Memory B cell (primary cell): ENCODE data around the gene NAP1L1.
A peak's percentile ranks its signal among the peaks of the same experiment; 100 is the strongest.

Experiments
- ATAC-seq: fragments of 150-1000 bp; cut with Tn5 transposase; 2 replicates; pipeline ENCODE4 v1.10.0; 2021; ENCODE audit warnings: low read depth, mild to moderate bottlenecking, moderate library complexity
- DNase-seq, 2 donors: peaks; one replicate each; pipeline ENCODE4 v3.0.0; 2022; ENCODE audit warnings: low spot score in 2 of 2
- H3K27ac Mint-ChIP-seq: one replicate; pipeline ENCODE4 v1.8.0; 2022; ENCODE audit warnings: mild to moderate bottlenecking, moderate library complexity, mixed read lengths
- H3K27me3 Mint-ChIP-seq: one replicate; pipeline ENCODE4 v1.8.0; 2022; ENCODE audit warnings: mixed read lengths
- H3K36me3 Mint-ChIP-seq: one replicate; pipeline ENCODE4 v1.8.0; 2022; ENCODE audit warnings: mild to moderate bottlenecking, mixed read lengths
- H3K4me1 Mint-ChIP-seq: one replicate; pipeline ENCODE4 v1.8.0; 2022; ENCODE audit warnings: mixed read lengths
- H3K4me3 Mint-ChIP-seq: one replicate; pipeline ENCODE4 v1.8.0; 2022; ENCODE audit warnings: mild to moderate bottlenecking, moderate library complexity, mixed read lengths
- H3K9me3 Mint-ChIP-seq: one replicate; pipeline ENCODE4 v1.8.0; 2022; ENCODE audit warnings: mixed read lengths

Gene NAP1L1

DNA sequence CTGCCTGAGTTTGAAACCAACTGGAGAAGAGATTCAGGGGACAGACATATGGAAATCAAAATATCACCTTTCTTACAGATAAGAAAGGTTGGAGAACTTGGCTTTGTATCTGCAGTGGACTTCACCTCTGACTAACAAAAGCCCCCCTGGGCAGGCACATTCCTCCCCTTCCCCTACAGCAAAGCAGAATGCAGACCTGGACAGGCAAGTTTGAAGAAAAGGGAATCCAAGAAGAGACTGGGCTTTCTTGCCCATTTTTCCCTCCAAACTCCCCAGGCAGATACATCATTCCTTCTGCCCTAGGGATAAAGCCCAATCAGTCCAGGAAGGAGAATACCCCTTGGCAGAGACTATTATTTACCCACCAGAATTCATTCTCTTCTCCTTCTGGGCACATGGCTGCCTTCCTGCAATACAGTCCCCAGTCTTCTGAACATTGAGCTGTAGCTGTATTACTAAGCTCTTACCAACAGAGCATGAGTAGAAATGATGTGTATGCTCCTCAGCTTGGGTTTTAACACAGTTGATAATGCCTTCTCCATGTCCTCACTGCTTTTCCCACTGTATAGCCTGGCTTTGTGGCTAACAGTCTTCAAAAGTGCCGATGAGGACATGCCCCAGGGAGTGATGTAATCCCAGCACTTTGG is 17.4 kb upstream of the NAP1L1 start:
- H3K9me3 Mint-ChIP-seq = no peaks in the 10 kb centered on the region
- ATAC-seq = no peak
- no peak for DNase-seq
- H3K36me3 Mint-ChIP-seq = no peaks in the 10 kb centered on the region
- H3K4me1 Mint-ChIP-seq = no peaks in the 10 kb centered on the region
- no peak overlapping the region for H3K4me3 Mint-ChIP-seq
- no peak overlapping the region for H3K27ac Mint-ChIP-seq
- H3K27me3 Mint-ChIP-seq = peaks cover 4% of the 10 kb centered on the region

GRCh38 chr12:76096079-76096646 is 11.7 kb upstream of the NAP1L1 start:
- Mint-ChIP-seq H3K27me3 (peaks cover 2% of the 10 kb centered on the region), H3K36me3 (no peaks in the 10 kb centered on the region), H3K4me3 (no peak overlapping the region), H3K4me1 (peaks cover 6% of the 10 kb centered on the region), H3K9me3 (no peaks in the 10 kb centered on the region), H3K27ac (no peak overlapping the region)
- ATAC-seq = no peak
- no peak for DNase-seq

- Mint-ChIP-seq H3K4me1 (peaks cover 6% of the 10 kb centered on the region), H3K36me3 (no peaks in the 10 kb centered on the region), H3K27ac (no peak overlapping the region), H3K4me3 (no peak overlapping the region), H3K27me3 (no peaks in the 10 kb centered on the region), H3K9me3 (no peaks in the 10 kb centered on the region)
- ATAC-seq = no peak
- DNase-seq = no peak
These were observed 10.3 kb upstream of the NAP1L1 start for GRCh38 chr12:76094754-76095153.

DNA sequence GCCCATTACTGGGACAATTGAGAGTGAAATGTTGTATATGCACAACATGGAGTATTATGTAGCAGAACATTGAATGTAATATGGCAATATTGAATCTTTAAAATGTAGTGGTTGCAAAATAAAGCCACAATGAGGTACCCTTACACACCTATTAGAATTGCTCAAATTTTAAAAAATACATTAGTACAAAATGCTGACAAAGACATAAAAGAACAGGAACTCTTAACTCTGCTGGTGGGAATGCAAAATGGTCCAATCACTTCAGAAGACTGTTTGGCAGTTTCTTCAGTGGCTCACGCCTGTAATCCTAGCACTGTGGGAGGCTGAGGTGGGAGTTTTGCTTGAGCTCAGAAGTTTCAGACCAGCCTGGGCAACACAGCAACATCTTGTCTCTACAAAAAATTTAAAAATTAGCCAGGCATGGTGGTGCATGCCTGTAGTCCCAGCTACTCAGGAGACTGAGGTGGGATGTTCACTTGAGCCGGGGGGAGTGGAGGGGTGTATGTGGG is 6.8 kb upstream of the NAP1L1 start:
- H3K27me3 Mint-ChIP-seq = no peaks in the 10 kb centered on the region
- H3K4me3 Mint-ChIP-seq = no peak overlapping the region
- H3K4me1 Mint-ChIP-seq = peaks cover 10% of the 10 kb centered on the region
- ATAC-seq (no peak), DNase-seq (no peak)
- H3K36me3 Mint-ChIP-seq = no peaks in the 10 kb centered on the region
- no peaks in the 10 kb centered on the region for H3K9me3 Mint-ChIP-seq
- H3K27ac Mint-ChIP-seq = no peak overlapping the region

DNA sequence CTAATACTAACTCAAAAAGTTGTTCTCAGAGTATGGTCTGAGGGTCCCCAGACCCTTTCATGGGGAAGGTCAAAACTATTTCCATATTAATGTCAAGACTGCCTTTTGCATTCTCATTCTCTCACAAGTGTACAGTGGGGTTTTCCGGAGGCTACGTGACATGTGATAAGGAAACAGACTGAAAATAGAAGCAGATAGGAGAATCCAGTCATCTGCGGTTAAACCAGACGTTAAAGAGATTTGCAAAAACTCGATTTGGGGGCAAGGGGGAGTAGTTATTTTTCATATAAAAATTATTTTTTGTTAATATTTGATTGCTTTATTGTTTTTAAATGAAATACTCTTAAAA is 1.0 kb upstream of the NAP1L1 start:
- Mint-ChIP-seq H3K9me3 (no peaks in the 10 kb centered on the region), H3K27ac (peak overlapping the region; percentile 97), H3K36me3 (peaks cover 5% of the 10 kb centered on the region), H3K4me1 (peaks cover 34% of the 10 kb centered on the region), H3K4me3 (peak overlapping the region; percentile 91), H3K27me3 (no peaks in the 10 kb centered on the region)
- peak in 1 of 2 donors; percentile 16 for DNase-seq
- no peak for ATAC-seq

DNA sequence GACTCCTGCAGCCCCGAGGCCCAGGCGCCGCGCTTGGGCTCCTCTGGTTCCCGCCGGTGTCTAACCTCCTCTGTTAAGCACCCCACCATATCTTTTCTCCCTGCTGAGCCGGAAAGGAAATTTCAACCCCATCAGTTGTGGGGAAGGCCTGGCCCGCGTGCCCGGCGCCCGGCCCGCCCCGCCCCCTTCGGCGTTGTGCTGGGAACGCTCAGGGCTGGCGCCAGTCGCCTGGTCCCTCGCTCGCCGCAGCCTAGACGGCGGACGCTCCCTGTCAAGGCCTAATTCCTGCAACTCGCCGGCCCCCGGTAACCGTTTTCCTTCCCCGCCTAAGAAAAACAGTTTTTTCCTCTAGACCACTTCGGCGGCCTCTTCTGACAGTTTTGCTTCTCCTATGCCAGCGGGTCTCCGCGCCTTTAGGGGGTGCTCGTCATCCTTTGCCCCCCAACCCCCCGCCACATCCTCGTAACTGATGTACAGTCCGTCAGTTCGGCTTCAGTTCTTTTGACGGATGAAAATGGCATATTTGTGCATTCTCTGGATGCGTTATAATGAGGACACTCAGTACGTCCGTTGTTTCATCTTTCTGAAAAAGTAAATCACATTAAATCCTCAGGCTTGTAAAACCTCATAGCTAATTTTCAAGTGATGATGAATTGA is 506 bp upstream of the NAP1L1 start:
- Mint-ChIP-seq H3K4me3 (peak overlapping the region; percentile 91), H3K27me3 (no peaks in the 10 kb centered on the region), H3K36me3 (peaks cover 6% of the 10 kb centered on the region), H3K27ac (peak overlapping the region; percentile 97), H3K4me1 (peaks cover 37% of the 10 kb centered on the region), H3K9me3 (no peaks in the 10 kb centered on the region)
- no peak for DNase-seq
- ATAC-seq = peak; percentile 40

GRCh38 chr12:76083246-76083903 is 1.1 kb downstream of the NAP1L1 start:
- Mint-ChIP-seq H3K9me3 (no peaks in the 10 kb centered on the region), H3K27ac (peak overlapping the region; percentile 97), H3K27me3 (no peaks in the 10 kb centered on the region), H3K36me3 (peaks cover 15% of the 10 kb centered on the region), H3K4me1 (peaks cover 49% of the 10 kb centered on the region), H3K4me3 (peak overlapping the region; percentile 91)
- ATAC-seq = no peak
- no peak for DNase-seq

GRCh38 chr12:76081909-76082308 is 2.6 kb downstream of the NAP1L1 start:
- DNase-seq = no peak
- no peak overlapping the region for H3K4me3 Mint-ChIP-seq
- peaks cover 54% of the 10 kb centered on the region for H3K4me1 Mint-ChIP-seq
- no peak overlapping the region for H3K27ac Mint-ChIP-seq
- no peaks in the 10 kb centered on the region for H3K27me3 Mint-ChIP-seq
- peaks cover 17% of the 10 kb centered on the region for H3K36me3 Mint-ChIP-seq
- ATAC-seq = no peak
- H3K9me3 Mint-ChIP-seq = no peaks in the 10 kb centered on the region

DNA sequence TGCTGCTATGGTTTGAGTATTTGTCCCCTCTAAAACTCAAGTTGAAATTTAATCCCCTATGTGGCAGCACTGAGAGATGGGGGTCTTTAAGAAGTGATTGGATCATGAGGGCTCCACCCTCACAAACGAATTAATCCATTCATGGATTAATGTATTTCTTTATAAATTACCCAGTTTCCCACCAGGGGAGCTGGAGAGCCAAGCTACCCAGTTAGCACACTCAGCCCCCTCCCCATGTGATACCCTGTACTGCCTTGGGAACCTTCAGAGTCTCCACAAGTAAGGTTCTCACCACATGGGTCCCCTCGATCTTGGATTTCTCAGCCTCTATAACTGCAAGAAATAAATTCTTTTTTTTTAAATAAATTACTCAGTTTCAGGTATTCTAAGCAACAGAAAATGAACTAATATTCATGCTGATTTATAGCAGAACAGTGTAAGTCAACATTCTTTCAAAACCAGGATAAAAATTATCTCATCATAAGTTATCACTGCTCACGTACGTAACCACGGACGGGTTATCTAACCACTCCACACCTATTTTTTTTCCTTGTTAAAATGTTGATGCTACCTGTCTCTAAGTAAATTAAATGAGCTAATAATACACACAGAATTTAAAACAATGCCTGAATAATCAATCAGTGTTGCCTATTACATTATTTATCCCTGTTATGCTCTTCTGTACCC is 3.6 kb downstream of the NAP1L1 start:
- peaks cover 55% of the 10 kb centered on the region for H3K4me1 Mint-ChIP-seq
- H3K27ac Mint-ChIP-seq = no peak overlapping the region
- no peak overlapping the region for H3K4me3 Mint-ChIP-seq
- H3K36me3 Mint-ChIP-seq = peaks cover 17% of the 10 kb centered on the region
- no peaks in the 10 kb centered on the region for H3K27me3 Mint-ChIP-seq
- no peaks in the 10 kb centered on the region for H3K9me3 Mint-ChIP-seq
- DNase-seq (no peak), ATAC-seq (no peak)

- peaks cover 50% of the 10 kb centered on the region for H3K4me1 Mint-ChIP-seq
- peaks cover 17% of the 10 kb centered on the region for H3K36me3 Mint-ChIP-seq
- DNase-seq (no peak), ATAC-seq (no peak)
- H3K4me3 Mint-ChIP-seq = no peak overlapping the region
- no peak overlapping the region for H3K27ac Mint-ChIP-seq
- H3K9me3 Mint-ChIP-seq = no peaks in the 10 kb centered on the region
- H3K27me3 Mint-ChIP-seq = no peaks in the 10 kb centered on the region
These were observed 4.3 kb downstream of the NAP1L1 start for GRCh38 chr12:76080017-76080728.

- no peak overlapping the region for H3K27ac Mint-ChIP-seq
- no peak for ATAC-seq
- H3K36me3 Mint-ChIP-seq = peaks cover 16% of the 10 kb centered on the region
- H3K4me3 Mint-ChIP-seq = no peak overlapping the region
- DNase-seq = no peak
- H3K4me1 Mint-ChIP-seq = peaks cover 55% of the 10 kb centered on the region
- H3K9me3 Mint-ChIP-seq = no peaks in the 10 kb centered on the region
- H3K27me3 Mint-ChIP-seq = no peaks in the 10 kb centered on the region
These were observed 5.7 kb downstream of the NAP1L1 start for GRCh38 chr12:76078748-76079147.

DNA sequence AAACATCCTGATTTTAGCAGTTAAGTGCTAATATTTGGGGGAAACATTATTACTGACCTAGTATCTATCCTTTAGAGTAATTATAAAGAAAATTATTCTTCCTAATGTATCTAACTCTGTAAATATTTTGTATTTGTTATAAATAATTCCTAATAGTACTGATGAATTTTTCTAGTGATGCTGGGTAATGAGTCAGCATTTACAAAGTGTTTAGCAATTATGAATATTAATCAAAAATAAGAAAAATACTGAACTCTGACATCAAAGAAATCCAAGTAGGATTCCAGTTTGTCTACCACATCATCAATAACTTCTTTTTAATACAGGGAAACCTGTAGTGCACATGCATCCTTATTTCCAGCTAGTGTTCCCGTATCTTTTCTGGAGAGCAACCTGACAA is 9.0 kb downstream of the NAP1L1 start:
- H3K9me3 Mint-ChIP-seq = no peaks in the 10 kb centered on the region
- ATAC-seq (no peak), DNase-seq (no peak)
- H3K27ac Mint-ChIP-seq = peak overlapping the region; percentile 21
- no peaks in the 10 kb centered on the region for H3K27me3 Mint-ChIP-seq
- peaks cover 29% of the 10 kb centered on the region for H3K36me3 Mint-ChIP-seq
- H3K4me1 Mint-ChIP-seq = peaks cover 48% of the 10 kb centered on the region
- no peak overlapping the region for H3K4me3 Mint-ChIP-seq

GRCh38 chr12:76074701-76075336 is 9.7 kb downstream of the NAP1L1 start:
- no peak for ATAC-seq
- Mint-ChIP-seq H3K4me3 (no peak overlapping the region), H3K36me3 (peaks cover 29% of the 10 kb centered on the region), H3K4me1 (peaks cover 46% of the 10 kb centered on the region), H3K9me3 (no peaks in the 10 kb centered on the region), H3K27me3 (no peaks in the 10 kb centered on the region), H3K27ac (peak overlapping the region; percentile 65)
- no peak for DNase-seq
